K562 (cell line): ENCODE results near the gene SPEG. TPM values are rescaled to one million over a fixed set of nuclear protein-coding genes. Genes with fewer than 3 reads are reported as not detected.
A peak's percentile ranks its signal among the peaks of the same experiment; 100 is the strongest.

Experiments
- CREM ChIP-seq: IDR thresholded peaks from 2 replicates; pipeline ENCODE4 v1.6.1; 2014; ENCODE audit warnings: antibody characterized with exemption, low read depth
- E2F3 ChIP-seq: fragments of 250-450 bp; sonication (Bioruptor Pico); IDR thresholded peaks from 2 replicates; pipeline ENCODE4 v1.4.0; 2020; ENCODE audit warnings: mild to moderate bottlenecking
- GATA2 ChIP-seq: sonication (generic); formaldehyde crosslinking; IDR thresholded peaks from 2 replicates; pipeline ENCODE4 v1.4.0; 2020; ENCODE audit warnings: mild to moderate bottlenecking, missing genetic modification reagents
- GATAD2B ChIP-seq: fragments of 450-650 bp; IDR thresholded peaks from 2 replicates; pipeline ENCODE4 v1.6.1; 2017; ENCODE audit warnings: mild to moderate bottlenecking, borderline replicate concordance
- MED1 ChIP-seq: sonication (generic); formaldehyde crosslinking; IDR thresholded peaks from 2 replicates; pipeline ENCODE4 v1.8.1; 2023; ENCODE audit warnings: missing genetic modification reagents, borderline replicate concordance
- NFIX ChIP-seq: fragments of 250-450 bp; sonication (Bioruptor Pico); IDR thresholded peaks from 2 replicates; pipeline ENCODE4 v1.4.0; 2020; ENCODE audit warnings: low read depth, mild to moderate bottlenecking, moderate library complexity
- RBM14 ChIP-seq: fragments of 200-400 bp; formaldehyde crosslinking; IDR thresholded peaks from 2 replicates; pipeline ENCODE4 v1.6.1; 2018; ENCODE audit warnings: low read depth, mild to moderate bottlenecking, low read length, moderate library complexity, borderline replicate concordance; ENCODE audit not compliant: insufficient read depth
- SRSF7 ChIP-seq: fragments of 200-400 bp; formaldehyde crosslinking; optimal IDR thresholded peaks from 2 replicates; pipeline ENCODE3; 2017; ENCODE audit warnings: mild to moderate bottlenecking, low read depth, low read length
- TFAM ChIP-seq: fragments of 250-450 bp; sonication (Bioruptor Pico); conservative IDR thresholded peaks from 2 replicates; pipeline ENCODE4 v1.5.0; 2021; ENCODE audit warnings: mild to moderate bottlenecking, moderate library complexity
- polyA plus RNA-seq, 8 experiments: library from polyadenylated mRNA; depleted of rRNA in 4 of 8; stranded (reverse) in 5 of 8; unstranded in 3 of 8; fragments of >200 nt; fragmentation: Nextera tagmentation in 2 of 8; fragmentation: Illumina TruSeq in 1 of 8; extraction: Ambion mirVana in 2 of 8; extraction: Trizol in 1 of 8; gene quantifications; 2 replicates each; pipeline versions ENCODE4 v1.2.1 to v1.2.3, GENCODE V29; 2011 to 2014; ENCODE audit warnings: inconsistent platforms in 1 of 8, missing spikeins in 1 of 8
- total RNA-seq, 7 experiments: library from RNA; depleted of rRNA in 6 of 7; stranded (reverse); fragments of >200 nt in 6 of 7; fragmentation: Illumina TruSeq in 2 of 7; extraction: Trizol in 2 of 7; gene quantifications; 2 replicates each; pipeline versions ENCODE4 v1.2.1 to v1.2.3, GENCODE V29; 2011 to 2021; ENCODE audit warnings: low replicate concordance in 1 of 7
- TF ChIP-seq, protein P1 (sequence below): fragments of 450-650 bp; formaldehyde crosslinking; IDR thresholded peaks from 2 replicates; pipeline ENCODE4 v1.4.0; 2022; ENCODE audit warnings: missing genetic modification characterization
- TF ChIP-seq, protein P2 (sequence below): sonication (generic); formaldehyde crosslinking; IDR thresholded peaks from 2 replicates; pipeline ENCODE4 v1.8.1; 2023; ENCODE audit warnings: mild to moderate bottlenecking, missing genetic modification reagents
- TF ChIP-seq, protein P3 (sequence below): fragments of 250-450 bp; sonication (Bioruptor Pico); IDR thresholded peaks from 2 replicates; pipeline ENCODE4 v1.8.0; 2021; ENCODE audit warnings: borderline replicate concordance, mild to moderate bottlenecking, moderate library complexity; ENCODE audit not compliant: poor library complexity, severe bottlenecking
- TF ChIP-seq, protein P4 (sequence below): fragments of 250-450 bp; sonication (Bioruptor Pico); IDR thresholded peaks from 2 replicates; pipeline ENCODE4 v1.8.0; 2022; ENCODE audit warnings: inconsistent platforms, mild to moderate bottlenecking, moderate library complexity, borderline replicate concordance
- TF ChIP-seq, protein P5 (sequence below), 2 experiments: fragments of 450-650 bp in 1 of 2; sonication (generic) in 1 of 2; formaldehyde crosslinking; conservative IDR thresholded peaks; 2 replicates each; pipeline versions ENCODE4 v1.4.0 to v1.8.1; 2020 to 2022; ENCODE audit warnings: mild to moderate bottlenecking in 1 of 2, missing genetic modification reagents in 1 of 2
- TF ChIP-seq, protein P6 (sequence below): sonication (generic); formaldehyde crosslinking; IDR thresholded peaks from 2 replicates; pipeline ENCODE4 v1.8.1; 2023; ENCODE audit warnings: mild to moderate bottlenecking, missing genetic modification reagents, moderate library complexity
- TF ChIP-seq, protein P7 (sequence below): sonication (generic); formaldehyde crosslinking; IDR thresholded peaks from 2 replicates; pipeline ENCODE4 v1.8.0; 2022; ENCODE audit warnings: mild to moderate bottlenecking, missing genetic modification reagents

SPEG gene
- total and polyA plus RNA-seq, 9 of the 15 experiments (the other 6 are each of a cell fraction or from before 2014, with no cell fraction given) = 0.49 to 8.7 (median 3.0) TPM

DNA sequence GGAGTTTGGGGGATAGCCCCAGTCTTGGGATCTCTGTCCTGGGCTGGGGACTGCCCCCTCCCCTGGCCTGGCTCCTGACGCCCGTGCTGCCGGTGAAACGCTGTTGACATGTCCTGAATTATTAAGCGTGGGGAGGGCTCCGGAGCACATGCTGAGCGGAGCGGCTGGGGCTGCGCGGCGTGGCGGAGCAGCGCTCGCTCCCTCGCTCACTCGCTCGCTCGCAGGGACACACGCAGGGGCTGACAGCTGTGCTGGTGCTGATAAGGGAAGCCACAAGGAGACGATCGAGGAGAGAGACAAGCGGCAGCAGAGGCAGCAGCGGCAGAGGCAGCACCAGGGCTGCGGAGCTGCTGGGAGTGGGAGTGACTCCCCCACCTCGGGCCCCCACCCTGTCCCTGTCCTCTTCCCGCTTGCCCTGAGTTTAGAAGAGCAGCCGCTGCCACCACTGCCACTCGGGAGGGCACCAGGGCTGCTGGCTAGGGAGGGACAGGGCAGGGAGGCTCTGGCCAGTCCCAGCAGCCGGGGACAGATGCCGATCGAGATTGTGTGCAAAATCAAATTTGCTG lies 79.6 kb downstream of the SPEG start, which contains the start of gene ASIC4 (continued):
- TF ChIP-seq, protein P1, sequence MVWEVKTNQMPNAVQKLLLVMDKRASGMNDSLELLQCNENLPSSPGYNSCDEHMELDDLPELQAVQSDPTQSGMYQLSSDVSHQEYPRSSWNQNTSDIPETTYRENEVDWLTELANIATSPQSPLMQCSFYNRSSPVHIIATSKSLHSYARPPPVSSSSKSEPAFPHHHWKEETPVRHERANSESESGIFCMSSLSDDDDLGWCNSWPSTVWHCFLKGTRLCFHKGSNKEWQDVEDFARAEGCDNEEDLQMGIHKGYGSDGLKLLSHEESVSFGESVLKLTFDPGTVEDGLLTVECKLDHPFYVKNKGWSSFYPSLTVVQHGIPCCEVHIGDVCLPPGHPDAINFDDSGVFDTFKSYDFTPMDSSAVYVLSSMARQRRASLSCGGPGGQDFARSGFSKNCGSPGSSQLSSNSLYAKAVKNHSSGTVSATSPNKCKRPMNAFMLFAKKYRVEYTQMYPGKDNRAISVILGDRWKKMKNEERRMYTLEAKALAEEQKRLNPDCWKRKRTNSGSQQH (CRISPR knock-in tag) = no peak
- TF ChIP-seq CREM = peak; percentile 86
- 0 out of 2 replicates have a peak, but pooled peaks have one; percentile 21 for TF ChIP-seq RBM14
- no peak for TF ChIP-seq TFAM (CRISPR knock-in tag)
- peak; percentile 50; the same call in 1 of the 2 replicates for TF ChIP-seq E2F3 (CRISPR knock-in tag)
- TF ChIP-seq NFIX (CRISPR knock-in tag) = no peak
- TF ChIP-seq, protein P2, sequence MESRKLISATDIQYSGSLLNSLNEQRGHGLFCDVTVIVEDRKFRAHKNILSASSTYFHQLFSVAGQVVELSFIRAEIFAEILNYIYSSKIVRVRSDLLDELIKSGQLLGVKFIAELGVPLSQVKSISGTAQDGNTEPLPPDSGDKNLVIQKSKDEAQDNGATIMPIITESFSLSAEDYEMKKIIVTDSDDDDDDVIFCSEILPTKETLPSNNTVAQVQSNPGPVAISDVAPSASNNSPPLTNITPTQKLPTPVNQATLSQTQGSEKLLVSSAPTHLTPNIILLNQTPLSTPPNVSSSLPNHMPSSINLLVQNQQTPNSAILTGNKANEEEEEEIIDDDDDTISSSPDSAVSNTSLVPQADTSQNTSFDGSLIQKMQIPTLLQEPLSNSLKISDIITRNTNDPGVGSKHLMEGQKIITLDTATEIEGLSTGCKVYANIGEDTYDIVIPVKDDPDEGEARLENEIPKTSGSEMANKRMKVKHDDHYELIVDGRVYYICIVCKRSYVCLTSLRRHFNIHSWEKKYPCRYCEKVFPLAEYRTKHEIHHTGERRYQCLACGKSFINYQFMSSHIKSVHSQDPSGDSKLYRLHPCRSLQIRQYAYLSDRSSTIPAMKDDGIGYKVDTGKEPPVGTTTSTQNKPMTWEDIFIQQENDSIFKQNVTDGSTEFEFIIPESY (CRISPR knock-in tag) = no peak
- TF ChIP-seq, protein P3, sequence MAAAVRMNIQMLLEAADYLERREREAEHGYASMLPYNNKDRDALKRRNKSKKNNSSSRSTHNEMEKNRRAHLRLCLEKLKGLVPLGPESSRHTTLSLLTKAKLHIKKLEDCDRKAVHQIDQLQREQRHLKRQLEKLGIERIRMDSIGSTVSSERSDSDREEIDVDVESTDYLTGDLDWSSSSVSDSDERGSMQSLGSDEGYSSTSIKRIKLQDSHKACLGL = no peak
- peak; percentile 86; the same call in 1 of the 2 replicates for TF ChIP-seq GATAD2B
- TF ChIP-seq GATA2 = peak; percentile 97
- TF ChIP-seq, protein P4, sequence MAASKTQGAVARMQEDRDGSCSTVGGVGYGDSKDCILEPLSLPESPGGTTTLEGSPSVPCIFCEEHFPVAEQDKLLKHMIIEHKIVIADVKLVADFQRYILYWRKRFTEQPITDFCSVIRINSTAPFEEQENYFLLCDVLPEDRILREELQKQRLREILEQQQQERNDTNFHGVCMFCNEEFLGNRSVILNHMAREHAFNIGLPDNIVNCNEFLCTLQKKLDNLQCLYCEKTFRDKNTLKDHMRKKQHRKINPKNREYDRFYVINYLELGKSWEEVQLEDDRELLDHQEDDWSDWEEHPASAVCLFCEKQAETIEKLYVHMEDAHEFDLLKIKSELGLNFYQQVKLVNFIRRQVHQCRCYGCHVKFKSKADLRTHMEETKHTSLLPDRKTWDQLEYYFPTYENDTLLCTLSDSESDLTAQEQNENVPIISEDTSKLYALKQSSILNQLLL (CRISPR knock-in tag) = no peak
- TF ChIP-seq SRSF7 = no peak
- TF ChIP-seq, protein P5, sequence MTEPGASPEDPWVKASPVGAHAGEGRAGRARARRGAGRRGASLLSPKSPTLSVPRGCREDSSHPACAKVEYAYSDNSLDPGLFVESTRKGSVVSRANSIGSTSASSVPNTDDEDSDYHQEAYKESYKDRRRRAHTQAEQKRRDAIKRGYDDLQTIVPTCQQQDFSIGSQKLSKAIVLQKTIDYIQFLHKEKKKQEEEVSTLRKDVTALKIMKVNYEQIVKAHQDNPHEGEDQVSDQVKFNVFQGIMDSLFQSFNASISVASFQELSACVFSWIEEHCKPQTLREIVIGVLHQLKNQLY (CRISPR knock-in tag; conservative IDR thresholded peaks at IDR 0.05) = no peak
- TF ChIP-seq MED1 (CRISPR knock-in tag) = no peak
- TF ChIP-seq, protein P6, sequence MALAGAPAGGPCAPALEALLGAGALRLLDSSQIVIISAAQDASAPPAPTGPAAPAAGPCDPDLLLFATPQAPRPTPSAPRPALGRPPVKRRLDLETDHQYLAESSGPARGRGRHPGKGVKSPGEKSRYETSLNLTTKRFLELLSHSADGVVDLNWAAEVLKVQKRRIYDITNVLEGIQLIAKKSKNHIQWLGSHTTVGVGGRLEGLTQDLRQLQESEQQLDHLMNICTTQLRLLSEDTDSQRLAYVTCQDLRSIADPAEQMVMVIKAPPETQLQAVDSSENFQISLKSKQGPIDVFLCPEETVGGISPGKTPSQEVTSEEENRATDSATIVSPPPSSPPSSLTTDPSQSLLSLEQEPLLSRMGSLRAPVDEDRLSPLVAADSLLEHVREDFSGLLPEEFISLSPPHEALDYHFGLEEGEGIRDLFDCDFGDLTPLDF (CRISPR knock-in tag) = no peak
- TF ChIP-seq, protein P7, sequence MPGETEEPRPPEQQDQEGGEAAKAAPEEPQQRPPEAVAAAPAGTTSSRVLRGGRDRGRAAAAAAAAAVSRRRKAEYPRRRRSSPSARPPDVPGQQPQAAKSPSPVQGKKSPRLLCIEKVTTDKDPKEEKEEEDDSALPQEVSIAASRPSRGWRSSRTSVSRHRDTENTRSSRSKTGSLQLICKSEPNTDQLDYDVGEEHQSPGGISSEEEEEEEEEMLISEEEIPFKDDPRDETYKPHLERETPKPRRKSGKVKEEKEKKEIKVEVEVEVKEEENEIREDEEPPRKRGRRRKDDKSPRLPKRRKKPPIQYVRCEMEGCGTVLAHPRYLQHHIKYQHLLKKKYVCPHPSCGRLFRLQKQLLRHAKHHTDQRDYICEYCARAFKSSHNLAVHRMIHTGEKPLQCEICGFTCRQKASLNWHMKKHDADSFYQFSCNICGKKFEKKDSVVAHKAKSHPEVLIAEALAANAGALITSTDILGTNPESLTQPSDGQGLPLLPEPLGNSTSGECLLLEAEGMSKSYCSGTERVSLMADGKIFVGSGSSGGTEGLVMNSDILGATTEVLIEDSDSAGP (CRISPR knock-in tag) = no peak
